Midbrain (tissue), 1 donor: Measurements from ENCODE around the gene EP300.

ENCODE experiments used
- DNase-seq: peaks from one replicate; lab custom pipeline; 2025; lab: John Stamatoyannopoulos, UW

EP300 gene

GRCh38 chr22:41206719-41207118 is 114.3 kb downstream of the EP300 start:
- no peak for DNase-seq

- DNase-seq, result no peak
These were observed 123.0 kb downstream of the EP300 start for GRCh38 chr22:41215409-41215808.

- DNase-seq, result no peak
These were observed 123.5 kb downstream of the EP300 start for GRCh38 chr22:41215926-41216325.

DNA sequence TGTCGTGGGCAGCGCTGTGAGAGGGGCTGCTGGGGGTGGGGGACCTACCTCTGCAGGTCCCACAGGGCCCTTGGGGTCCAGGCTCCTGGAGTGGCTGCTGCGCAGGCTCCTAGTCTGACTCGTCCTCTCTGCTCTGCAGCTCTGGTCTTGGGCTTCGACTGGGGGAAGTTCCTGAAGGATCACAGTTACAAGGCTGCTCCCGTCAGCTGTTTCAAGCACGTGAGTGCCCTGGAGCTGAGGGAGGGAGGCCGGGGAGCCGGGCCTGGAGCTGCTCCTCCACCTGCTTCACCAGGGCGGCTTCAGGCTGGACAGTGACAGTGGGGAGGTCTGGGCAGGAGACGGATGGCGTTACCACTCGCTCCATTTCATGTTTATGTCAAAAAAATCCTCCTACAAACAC is 124.6 kb downstream of the EP300 start:
- DNase-seq, result no peak

DNA sequence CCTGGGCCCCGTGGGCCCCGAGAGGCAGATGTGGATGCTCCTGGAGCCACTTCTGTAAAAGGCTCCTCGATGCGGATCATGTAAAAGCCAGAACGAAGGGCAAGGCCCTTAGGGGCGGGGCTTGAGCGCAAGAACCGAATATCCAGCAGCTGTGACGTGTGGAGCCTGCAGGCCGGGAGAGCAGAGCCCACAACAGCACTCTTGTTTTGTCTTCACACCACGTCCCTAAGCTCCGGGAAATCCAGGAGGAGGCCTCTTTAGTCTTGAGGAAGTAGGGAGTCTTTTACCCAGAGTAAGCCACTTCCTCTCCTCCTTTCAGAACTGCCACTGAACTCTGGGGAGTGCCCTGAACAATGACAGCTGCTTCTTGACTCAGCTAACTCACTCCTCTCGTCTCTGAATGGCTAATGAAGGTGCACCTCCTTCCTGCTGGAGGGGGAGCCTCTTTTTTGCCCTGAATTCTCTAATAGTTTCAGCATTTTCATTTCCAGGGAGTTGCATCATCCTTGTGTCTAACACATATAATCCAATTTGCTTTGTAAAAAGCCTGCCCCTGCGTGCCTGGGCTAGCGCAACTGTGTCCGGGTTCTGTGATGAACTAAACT is 125.3 kb downstream of the EP300 start:
- peak; percentile 67 for DNase-seq

GRCh38 chr22:41222846-41223507 is 130.6 kb downstream of the EP300 start:
- no peak for DNase-seq

GRCh38 chr22:41223535-41223934 is 131.1 kb downstream of the EP300 start:
- no peak for DNase-seq

DNA sequence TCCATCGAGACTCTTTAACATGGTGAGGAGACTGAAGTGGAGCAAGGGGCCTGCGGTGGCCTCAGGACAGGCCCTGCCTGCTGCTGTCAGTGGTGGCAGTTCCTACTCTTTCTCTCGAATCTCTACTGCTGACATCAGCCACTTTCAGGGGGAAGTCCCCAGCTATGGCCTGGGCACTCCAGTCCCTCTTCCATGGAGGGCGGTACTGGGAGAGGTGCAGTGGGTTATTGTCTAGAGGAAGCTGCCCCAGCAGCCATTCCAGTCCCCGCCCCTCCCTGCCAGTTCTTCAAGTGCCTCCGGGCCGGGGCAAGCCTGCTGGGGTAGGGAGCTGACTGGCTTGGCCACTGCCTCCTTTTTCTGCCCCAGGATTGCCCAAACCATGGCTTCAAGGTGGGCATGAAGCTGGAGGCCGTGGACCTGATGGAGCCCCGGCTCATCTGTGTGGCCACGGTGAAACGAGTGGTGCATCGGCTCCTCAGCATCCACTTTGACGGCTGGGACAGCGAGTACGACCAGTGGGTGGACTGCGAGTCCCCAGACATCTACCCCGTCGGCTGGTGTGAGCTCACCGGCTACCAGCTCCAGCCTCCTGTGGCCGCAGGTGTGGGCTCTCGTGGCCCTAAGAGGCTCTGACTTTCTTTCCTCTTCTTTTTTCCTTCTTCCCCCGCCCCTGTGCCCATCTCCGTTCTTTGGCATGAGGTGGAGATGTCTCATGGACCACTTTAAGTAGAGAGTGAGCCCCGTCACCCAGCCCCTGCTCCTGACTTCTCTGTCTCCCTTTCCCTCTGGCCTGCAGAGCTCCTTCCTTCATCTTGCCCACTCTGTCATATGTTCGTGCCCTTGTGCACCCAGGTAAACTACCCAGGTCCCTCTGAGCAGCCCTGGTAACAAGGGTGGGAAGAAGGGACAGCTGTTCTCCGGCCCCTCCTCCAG is 134.6 kb downstream of the EP300 start:
- peak; percentile 34 for DNase-seq

GRCh38 chr22:41229215-41229614 is 136.8 kb downstream of the EP300 start:
- no peak for DNase-seq
